Caco-2 (cell line): ENCODE results near the gene SLC7A5. TPM values are rescaled to one million over a fixed set of nuclear protein-coding genes. Genes with fewer than 3 reads are reported as not detected.
"Not testable (repeated sequence)": the region's sequence is repeated elsewhere in the genome, so short reads cannot be mapped to it uniquely, and the experiment has no call there.

Experiments
- BruUV-seq: library from RNA; stranded (reverse); fragments of 400-500 nt; replicated peaks from 2 replicates; lab custom pipeline; 2021; lab: Mats Ljungman, UMichigan
- CTCF ChIA-PET: fragments of 300-600 bp; sonication (Branson Sonifier 250); formaldehyde crosslinking; loops from one replicate; lab custom pipeline; 2022; ENCODE audit warnings: antibody characterized with exemption; lab: Charles Lee
- POLR2A ChIA-PET: fragments of 300-600 bp; sonication (Branson Sonifier 250); formaldehyde crosslinking; loops from one replicate; lab custom pipeline; 2022; ENCODE audit warnings: antibody characterized with exemption; lab: Charles Lee
- DNase-seq, 2 experiments: peaks; one replicate each; pipeline versions ENCODE4 v3.0.0 to v3.0.0-alpha.2; 2020 to 2022
- H3K27me3 ChIP-seq: replicated peaks from 2 replicates; pipeline ENCODE4 v1.6.0; 2011; ENCODE audit warnings: low read length; ENCODE audit not compliant: control insufficient read depth, insufficient read depth
- H3K36me3 ChIP-seq: 2 replicates; pipeline ENCODE4 v1.5.1; 2011; ENCODE audit warnings: low read length; ENCODE audit not compliant: control insufficient read depth, insufficient read depth
- H3K4me1 ChIP-seq: fragments of 250-450 bp; sonication (Bioruptor Pico); 2 replicates; pipeline ENCODE4 v1.5.1; 2020; ENCODE audit warnings: mild to moderate bottlenecking
- H3K4me3 ChIP-seq: 2 replicates; pipeline ENCODE4 v1.5.1; 2011; ENCODE audit warnings: low read depth, mild to moderate bottlenecking, control low read depth, low read length
- H3K9me3 ChIP-seq: fragments of 250-450 bp; sonication (Bioruptor Pico); 2 replicates; pipeline ENCODE4 v1.5.1; 2020; ENCODE audit warnings: mild to moderate bottlenecking, moderate library complexity
- H3K27ac Mint-ChIP-seq: one replicate; pipeline ENCODE4 v1.8.0; 2022; ENCODE audit warnings: mixed read lengths; ENCODE audit not compliant: unreplicated experiment
- H3K27me3 Mint-ChIP-seq: one replicate; pipeline ENCODE4 v1.8.0; 2022; ENCODE audit warnings: mixed read lengths; ENCODE audit not compliant: insufficient read depth, unreplicated experiment
- H3K36me3 Mint-ChIP-seq: one replicate; pipeline ENCODE4 v1.8.0; 2022; ENCODE audit warnings: mild to moderate bottlenecking, mixed read lengths; ENCODE audit not compliant: insufficient read depth, unreplicated experiment
- H3K4me1 Mint-ChIP-seq: one replicate; pipeline ENCODE4 v1.8.0; 2022; ENCODE audit warnings: low read depth, mixed read lengths; ENCODE audit not compliant: unreplicated experiment
- H3K4me3 Mint-ChIP-seq: one replicate; pipeline ENCODE4 v1.8.0; 2022; ENCODE audit warnings: mild to moderate bottlenecking, moderate library complexity, mixed read lengths; ENCODE audit not compliant: unreplicated experiment
- H3K9me3 Mint-ChIP-seq: one replicate; pipeline ENCODE4 v1.8.0; 2022; ENCODE audit warnings: mixed read lengths; ENCODE audit not compliant: unreplicated experiment
- intact Hi-C: fragments of 100-400 bp; cut with micrococcal nuclease; formaldehyde crosslinking; loops from one replicate; pipeline ENCODE4 v1.10.0; 2022; ENCODE audit not compliant: unreplicated experiment
- total RNA-seq: library from RNA; stranded (reverse); gene quantifications from 2 replicates; pipeline ENCODE4 v1.2.3, GENCODE V29; 2022
- TF ChIP-seq, protein P1 (sequence below), 2 experiments: fragments of 200-600 bp in 1 of 2; IDR thresholded peaks; 1 replicate in 1 of 2; 2 replicates in 1 of 2; pipeline versions ENCODE4 v1.5.1 to v1.8.0; 2011 to 2022; ENCODE audit warnings: antibody characterized with exemption in 1 of 2, control low read depth in 1 of 2, inconsistent platforms in 1 of 2, low read depth in 1 of 2, low read length in 1 of 2, mild to moderate bottlenecking in 1 of 2, moderate library complexity in 1 of 2; ENCODE audit not compliant: insufficient read depth in 1 of 2, severe bottlenecking in 1 of 2, unreplicated experiment in 1 of 2

Gene SLC7A5
- total RNA-seq, 1 experiment from 2014 or later: 534 TPM

DNA sequence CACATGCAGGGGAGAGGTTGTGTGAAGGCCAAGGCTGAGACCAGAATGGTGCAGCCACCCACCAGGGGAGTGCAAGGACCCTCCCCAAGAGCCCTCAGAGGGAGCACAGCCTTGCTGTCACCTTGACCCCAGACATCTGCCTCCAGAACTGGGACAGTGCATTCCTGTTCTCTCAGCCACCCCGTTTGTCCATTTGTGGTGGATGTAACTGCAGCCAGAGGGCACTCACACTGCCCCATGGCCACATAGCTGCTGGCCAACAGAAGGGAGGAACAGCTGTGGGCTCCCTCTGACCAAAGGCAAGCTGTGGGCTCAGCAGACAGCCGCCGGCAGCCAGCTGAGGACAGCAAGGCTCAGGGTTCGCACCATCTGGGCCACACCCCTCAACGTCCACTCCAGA lies 53.7 kb downstream of the SLC7A5 start:
- Histone ChIP-seq H3K4me1 (no peaks in the 10 kb centered on the region), H3K4me3 (no peak overlapping the region), H3K27me3 (no peaks in the 10 kb centered on the region), H3K9me3 (peaks cover 22% of the 10 kb centered on the region), H3K36me3 (no peaks in the 10 kb centered on the region)
- Mint-ChIP-seq H3K4me1 (no peaks in the 10 kb centered on the region), H3K4me3 (no peak overlapping the region), H3K27me3 (no peaks in the 10 kb centered on the region), H3K9me3 (peaks cover 15% of the 10 kb centered on the region), H3K36me3 (peaks cover 6% of the 10 kb centered on the region), H3K27ac (no peak overlapping the region)
- TF ChIP-seq, protein P1, sequence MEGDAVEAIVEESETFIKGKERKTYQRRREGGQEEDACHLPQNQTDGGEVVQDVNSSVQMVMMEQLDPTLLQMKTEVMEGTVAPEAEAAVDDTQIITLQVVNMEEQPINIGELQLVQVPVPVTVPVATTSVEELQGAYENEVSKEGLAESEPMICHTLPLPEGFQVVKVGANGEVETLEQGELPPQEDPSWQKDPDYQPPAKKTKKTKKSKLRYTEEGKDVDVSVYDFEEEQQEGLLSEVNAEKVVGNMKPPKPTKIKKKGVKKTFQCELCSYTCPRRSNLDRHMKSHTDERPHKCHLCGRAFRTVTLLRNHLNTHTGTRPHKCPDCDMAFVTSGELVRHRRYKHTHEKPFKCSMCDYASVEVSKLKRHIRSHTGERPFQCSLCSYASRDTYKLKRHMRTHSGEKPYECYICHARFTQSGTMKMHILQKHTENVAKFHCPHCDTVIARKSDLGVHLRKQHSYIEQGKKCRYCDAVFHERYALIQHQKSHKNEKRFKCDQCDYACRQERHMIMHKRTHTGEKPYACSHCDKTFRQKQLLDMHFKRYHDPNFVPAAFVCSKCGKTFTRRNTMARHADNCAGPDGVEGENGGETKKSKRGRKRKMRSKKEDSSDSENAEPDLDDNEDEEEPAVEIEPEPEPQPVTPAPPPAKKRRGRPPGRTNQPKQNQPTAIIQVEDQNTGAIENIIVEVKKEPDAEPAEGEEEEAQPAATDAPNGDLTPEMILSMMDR (IDR thresholded peaks at IDR 0.05; ENCODE audit: insufficient read depth in 1 of 2, low read depth in 1 of 2, low read length in 1 of 2, severe bottlenecking in 1 of 2, unreplicated experiment in 1 of 2): peak in 1 of 2 experiments; percentile 8
- DNase-seq: peak in 1 of 2 experiments; percentile 37
- BruUV-seq: no TSS peak
- intact Hi-C loops: no loop called here
- POLR2A ChIA-PET: no interaction called here
- CTCF ChIA-PET: interaction anchor here (0.7 to 1.0 kb wide), 3 partner anchors 19 to 56 kb away, joined by 3 to 6 read pairs (median 4); no protein-coding TSS in a partner anchor

GRCh38 chr16:87812200-87812656 lies 57.1 kb downstream of the SLC7A5 start:
- Histone ChIP-seq H3K36me3 (no peaks in the 10 kb centered on the region), H3K9me3 (peaks cover 10% of the 10 kb centered on the region), H3K27me3 (no peaks in the 10 kb centered on the region), H3K4me1 (peaks cover 3% of the 10 kb centered on the region), H3K4me3 (no peak overlapping the region)
- no TSS peak for BruUV-seq
- Mint-ChIP-seq H3K4me3 (no peak overlapping the region), H3K4me1 (peaks cover 7% of the 10 kb centered on the region), H3K27me3 (no peaks in the 10 kb centered on the region), H3K36me3 (peaks cover 3% of the 10 kb centered on the region), H3K9me3 (peaks cover 2% of the 10 kb centered on the region), H3K27ac (peak overlapping the region; percentile 24)
- ChIA-PET CTCF (interaction anchor here (0.5 to 0.7 kb wide), 3 partner anchors 33 to 230 kb away, joined by 3 to 4 read pairs (median 3); no protein-coding TSS in a partner anchor), POLR2A (no interaction called here)
- DNase-seq: peak in 1 of 2 experiments; percentile 33
- intact Hi-C loops: no loop called here
- TF ChIP-seq, protein P1 (IDR thresholded peaks at IDR 0.05; ENCODE audit: insufficient read depth in 1 of 2, low read depth in 1 of 2, low read length in 1 of 2, severe bottlenecking in 1 of 2, unreplicated experiment in 1 of 2): no peak

GRCh38 chr16:87811454-87811853 lies 57.9 kb downstream of the SLC7A5 start:
- BruUV-seq, DNase-seq, H3K9me3 Mint-ChIP-seq, H3K27me3 ChIP-seq, POLR2A ChIA-PET, H3K27ac Mint-ChIP-seq, H3K36me3 ChIP-seq, H3K36me3 Mint-ChIP-seq, H3K27me3 Mint-ChIP-seq, H3K9me3 ChIP-seq, intact Hi-C loops, H3K4me3 ChIP-seq, H3K4me3 Mint-ChIP-seq: not testable (repeated sequence)
- peaks cover 11% of the 10 kb centered on the region for H3K4me1 ChIP-seq
- peaks cover 14% of the 10 kb centered on the region for H3K4me1 Mint-ChIP-seq
- CTCF ChIA-PET: interaction anchor here (0.7 kb wide), 2 partner anchors 32 to 160 kb away, joined by 3 to 4 read pairs; no protein-coding TSS in a partner anchor
